ENCODE measurements around the gene SPRY4. TPM values are rescaled to one million over a fixed set of nuclear protein-coding genes. Genes with fewer than 3 reads are reported as not detected.

Gene SPRY4
- total RNA-seq, 1 donor from 2014 or later: 23.4 TPM

GRCh38 chr5:142306077-142306502, 18.7 kb downstream of the SPRY4 start:
- Mint-ChIP-seq H3K36me3 (ENCODE audit: low read depth, unreplicated experiment) (peaks cover 20% of the 10 kb centered on the region), H3K27me3 (ENCODE audit: low read depth, unreplicated experiment) (no peaks in the 10 kb centered on the region), H3K9me3 (ENCODE audit: unreplicated experiment) (no peaks in the 10 kb centered on the region), H3K4me1 (ENCODE audit: low read depth, unreplicated experiment) (peaks cover 22% of the 10 kb centered on the region), H3K27ac (ENCODE audit: unreplicated experiment) (peak overlapping the region; percentile 20), H3K4me3 (ENCODE audit: unreplicated experiment) (no peak overlapping the region)
- Histone ChIP-seq H3K4me3 (ENCODE audit: insufficient read depth, low read depth, low read length) (no peak overlapping the region), H3K36me3 (ENCODE audit: insufficient read depth, low read length) (peaks cover 12% of the 10 kb centered on the region), H3K27ac (ENCODE audit: low read depth, low read length) (no peak overlapping the region), H3K9me3 (ENCODE audit: insufficient read depth, low read depth, low read length) (no peaks in the 10 kb centered on the region), H4K20me1 (ENCODE audit: insufficient read depth, low read length) (peaks cover 42% of the 10 kb centered on the region), H3K79me2 (ENCODE audit: insufficient read depth, low read length) (peaks cover 54% of the 10 kb centered on the region), H3K4me2 (ENCODE audit: low read length) (no peak overlapping the region), H3K4me1 (ENCODE audit: insufficient read depth, low read length) (peaks cover 18% of the 10 kb centered on the region), H2AFZ (ENCODE audit: low read depth, low read length) (no peak overlapping the region), H3K27me3 (ENCODE audit: insufficient read depth, low read length) (no peaks in the 10 kb centered on the region), H3K9ac (ENCODE audit: low read length) (no peak overlapping the region)
- FAIRE-seq: no peak
- DNase-seq (ENCODE audit: low read depth): no peak
- TF ChIP-seq CTCF (IDR thresholded peaks at IDR 0.05; ENCODE audit: insufficient read depth, low read depth, low read length) (no peak), EZH2 (IDR thresholded peaks at IDR 0.05; ENCODE audit: insufficient read depth, low read length) (no peak)

GRCh38 chr5:142305211-142305610, 19.6 kb downstream of the SPRY4 start:
- Histone ChIP-seq H3K4me2 (ENCODE audit: low read length) (no peak overlapping the region), H3K9ac (ENCODE audit: low read length) (no peak overlapping the region), H2AFZ (ENCODE audit: low read depth, low read length) (no peak overlapping the region), H3K9me3 (ENCODE audit: insufficient read depth, low read depth, low read length) (no peaks in the 10 kb centered on the region), H3K79me2 (ENCODE audit: insufficient read depth, low read length) (peaks cover 45% of the 10 kb centered on the region), H4K20me1 (ENCODE audit: insufficient read depth, low read length) (peaks cover 35% of the 10 kb centered on the region), H3K4me3 (ENCODE audit: insufficient read depth, low read depth, low read length) (no peak overlapping the region), H3K4me1 (ENCODE audit: insufficient read depth, low read length) (peaks cover 18% of the 10 kb centered on the region), H3K36me3 (ENCODE audit: insufficient read depth, low read length) (peaks cover 5% of the 10 kb centered on the region), H3K27ac (ENCODE audit: low read depth, low read length) (no peak overlapping the region), H3K27me3 (ENCODE audit: insufficient read depth, low read length) (no peaks in the 10 kb centered on the region)
- Mint-ChIP-seq H3K36me3 (ENCODE audit: low read depth, unreplicated experiment) (peaks cover 13% of the 10 kb centered on the region), H3K4me1 (ENCODE audit: low read depth, unreplicated experiment) (peaks cover 22% of the 10 kb centered on the region), H3K27me3 (ENCODE audit: low read depth, unreplicated experiment) (no peaks in the 10 kb centered on the region), H3K9me3 (ENCODE audit: unreplicated experiment) (no peaks in the 10 kb centered on the region), H3K27ac (ENCODE audit: unreplicated experiment) (peak overlapping the region; percentile 26), H3K4me3 (ENCODE audit: unreplicated experiment) (no peak overlapping the region)
- DNase-seq (ENCODE audit: low read depth) (no peak), FAIRE-seq (no peak)
- TF ChIP-seq CTCF (IDR thresholded peaks at IDR 0.05; ENCODE audit: insufficient read depth, low read depth, low read length) (no peak), EZH2 (IDR thresholded peaks at IDR 0.05; ENCODE audit: insufficient read depth, low read length) (no peak)

- peak overlapping the region; percentile 27 for H3K27ac Mint-ChIP-seq (ENCODE audit: unreplicated experiment)
- no peaks in the 10 kb centered on the region for H3K9me3 ChIP-seq (ENCODE audit: insufficient read depth, low read depth, low read length)
- H3K4me1 Mint-ChIP-seq (ENCODE audit: low read depth, unreplicated experiment): peaks cover 22% of the 10 kb centered on the region
- no peaks in the 10 kb centered on the region for H3K36me3 ChIP-seq (ENCODE audit: insufficient read depth, low read length)
- no peak overlapping the region for H3K4me3 Mint-ChIP-seq (ENCODE audit: unreplicated experiment)
- H3K9me3 Mint-ChIP-seq (ENCODE audit: unreplicated experiment): no peaks in the 10 kb centered on the region
- H3K4me1 ChIP-seq (ENCODE audit: insufficient read depth, low read length): peaks cover 18% of the 10 kb centered on the region
- FAIRE-seq: no peak
- H3K4me2 ChIP-seq (ENCODE audit: low read length): peak overlapping the region; percentile 34
- peaks cover 24% of the 10 kb centered on the region for H4K20me1 ChIP-seq (ENCODE audit: insufficient read depth, low read length)
- H3K36me3 Mint-ChIP-seq (ENCODE audit: low read depth, unreplicated experiment): peaks cover 4% of the 10 kb centered on the region
- no peak overlapping the region for H3K9ac ChIP-seq (ENCODE audit: low read length)
- no peak for DNase-seq (ENCODE audit: low read depth)
- no peak for TF ChIP-seq EZH2 (IDR thresholded peaks at IDR 0.05; ENCODE audit: insufficient read depth, low read length)
- no peak for TF ChIP-seq CTCF (IDR thresholded peaks at IDR 0.05; ENCODE audit: insufficient read depth, low read depth, low read length)
- no peaks in the 10 kb centered on the region for H3K27me3 Mint-ChIP-seq (ENCODE audit: low read depth, unreplicated experiment)
- H3K27ac ChIP-seq (ENCODE audit: low read depth, low read length): no peak overlapping the region
- H3K79me2 ChIP-seq (ENCODE audit: insufficient read depth, low read length): peaks cover 35% of the 10 kb centered on the region
- H3K27me3 ChIP-seq (ENCODE audit: insufficient read depth, low read length): no peaks in the 10 kb centered on the region
- no peak overlapping the region for H3K4me3 ChIP-seq (ENCODE audit: insufficient read depth, low read depth, low read length)
- no peak overlapping the region for H2AFZ ChIP-seq (ENCODE audit: low read depth, low read length)
Measured at GRCh38 chr5:142304013-142304701, 20.7 kb downstream of the SPRY4 start.

All from astrocyte (in vitro differentiated cells and primary cell).